Aorta (tissue), 5 donors: ENCODE data around the gene NFS1. TPM values are rescaled to one million over a fixed set of nuclear protein-coding genes. Genes with fewer than 3 reads are reported as not detected.
A peak's percentile ranks its signal among the peaks of the same experiment; 100 is the strongest.
"Not testable (repeated sequence)": the region's sequence is repeated elsewhere in the genome, so short reads cannot be mapped to it uniquely, and the experiment has no call there.

Experiments used
- ATAC-seq: fragments of 200-7000 bp; cut with Tn5 transposase; one replicate; pipeline ENCODE4 v1.9.1; 2022; ENCODE audit warnings: moderate library complexity; ENCODE audit not compliant: low FRiP score
- DNase-seq, 2 donors: peaks; one replicate each; pipeline ENCODE4 v3.0.0-alpha.2; 2020
- H3K27ac ChIP-seq, 2 donors: one replicate each; pipeline ENCODE4 v1.5.1; 2013; ENCODE audit warnings: low read length in 2 of 2, mild to moderate bottlenecking in 2 of 2, moderate library complexity in 2 of 2, control low read depth in 1 of 2, inconsistent platforms in 1 of 2, low read depth in 1 of 2
- H3K27me3 ChIP-seq, 2 donors: one replicate each; pipeline ENCODE4 v1.6.1; 2013; ENCODE audit warnings: control low read depth in 1 of 2, low read length in 1 of 2, mild to moderate bottlenecking in 1 of 2, moderate library complexity in 1 of 2; ENCODE audit not compliant: insufficient read depth in 2 of 2, control insufficient read depth in 1 of 2
- H3K36me3 ChIP-seq, 2 donors: one replicate each; pipeline ENCODE4 v1.6.1; 2013; ENCODE audit warnings: control low read depth in 1 of 2, low read length in 1 of 2, mild to moderate bottlenecking in 1 of 2; ENCODE audit not compliant: insufficient read depth in 2 of 2, control insufficient read depth in 1 of 2
- H3K4me1 ChIP-seq, 2 donors: one replicate each; pipeline ENCODE4 v1.6.1; 2013; ENCODE audit warnings: low read length in 2 of 2, control low read depth in 1 of 2, mild to moderate bottlenecking in 1 of 2, moderate library complexity in 1 of 2; ENCODE audit not compliant: insufficient read depth in 2 of 2, control insufficient read depth in 1 of 2
- H3K4me3 ChIP-seq, 2 donors: one replicate each; pipeline ENCODE4 v1.5.1; 2013; ENCODE audit warnings: low read length in 2 of 2, control low read depth in 1 of 2, mild to moderate bottlenecking in 1 of 2
- H3K9me3 ChIP-seq: one replicate; pipeline ENCODE4 v1.6.1; 2013; ENCODE audit warnings: mild to moderate bottlenecking, low read length; ENCODE audit not compliant: control insufficient read depth
- WGBS, 2 donors: extraction: QIAGEN DNeasy Blood & Tissue Kit; methylation state at CpG; one replicate each; pipeline ENCODE4 v1.1.7; 2013; 5-methylcytosine and 5-hydroxymethylcytosine counted together
- intact Hi-C, 2 donors: fragments of 100-400 bp; cut with DNase I; formaldehyde crosslinking; loops; one replicate each; pipeline versions ENCODE4 v1.14.2 to v1.15.0; 2022
- polyA plus RNA-seq, 2 donors: library from polyadenylated mRNA; stranded (reverse); fragments of 200-250 nt; gene quantifications; one replicate each; pipeline ENCODE4 v1.2.3, GENCODE V29; 2013
- total RNA-seq, 2 donors: library from RNA; stranded (reverse); fragmentation: NEBNext Ultra II Directional; extraction: Animal tissue kit (Norgen Biotek cat#: 25700); gene quantifications; one replicate each; pipeline ENCODE4 v1.2.1, GENCODE V29; 2021
- donor health status: healthy with polysubstance abuse.
- donor health status: Bipolar disorder and iron deficiency.
- donor health status: DM: no; HTN: no; CAD: no.
- donor health status: DM: no; HTN: no; CAD: no.
- donor health status: DM: yes; HTN: yes; CAD: no.

Gene NFS1
- total and polyA plus RNA-seq, 4 donors: 10.3 to 28.0 (median 17.3) TPM

DNA sequence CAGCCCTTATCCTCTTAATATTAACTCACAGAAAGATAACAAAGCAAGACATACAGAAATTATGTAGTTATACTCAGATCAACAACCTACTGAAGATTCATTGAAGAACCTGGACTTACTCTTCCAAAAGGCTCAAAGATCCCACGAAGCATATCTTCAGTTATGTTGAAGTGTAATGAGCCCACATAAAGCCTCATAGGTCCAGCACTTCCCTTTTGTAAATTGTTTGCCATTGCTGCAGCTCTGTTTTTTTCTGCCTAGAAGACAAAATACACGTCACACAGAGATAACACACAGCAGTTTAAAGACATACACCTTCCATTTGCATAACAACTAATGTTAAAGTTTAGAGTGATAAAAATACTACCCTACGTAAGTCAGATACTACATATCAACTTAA, 22.5 kb upstream of the NFS1 start:
- Histone ChIP-seq H3K27ac (no peak overlapping the region), H3K9me3 (no peaks in the 10 kb centered on the region), H3K36me3 (peaks cover 3 to 13% of the 10 kb centered on the region in 2 donors), H3K4me3 (no peak overlapping the region), H3K27me3 (no peaks in the 10 kb centered on the region), H3K4me1 (no peaks in the 10 kb centered on the region)
- intact Hi-C loops: no loop called here
- ATAC-seq (no peak), DNase-seq (no peak)
- WGBS, 2 donors: 63 to 68% methylated on average over 3 of the region's 3 CpGs

DNA sequence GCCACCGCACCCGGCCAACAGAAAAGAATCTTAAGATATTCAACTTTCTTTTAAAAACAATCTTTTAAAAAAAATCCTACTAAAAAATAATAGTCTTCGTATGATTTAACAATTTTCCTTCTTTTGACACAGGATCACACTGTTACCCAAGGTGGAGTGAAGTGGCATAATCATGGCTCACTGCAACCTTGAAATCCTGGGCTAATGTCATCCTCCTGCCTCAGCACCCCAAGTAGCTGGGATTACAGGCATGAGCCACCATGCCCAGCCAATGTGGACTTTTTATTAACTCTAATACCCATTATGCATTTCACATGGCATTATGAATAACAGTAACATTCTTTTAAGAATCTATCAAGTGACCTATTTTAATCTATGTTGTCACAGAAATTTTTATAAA, 22.1 kb upstream of the NFS1 start:
- ATAC-seq (no peak), DNase-seq (no peak)
- Histone ChIP-seq H3K4me3 (no peak overlapping the region), H3K9me3 (no peaks in the 10 kb centered on the region), H3K36me3 (peaks cover 3 to 13% of the 10 kb centered on the region in 2 donors), H3K4me1 (no peaks in the 10 kb centered on the region), H3K27me3 (no peaks in the 10 kb centered on the region), H3K27ac (no peak overlapping the region)
- 83 to 85% methylated on average over 3 of the region's 3 CpGs for WGBS, 2 donors
- intact Hi-C loops: no loop called here

DNA sequence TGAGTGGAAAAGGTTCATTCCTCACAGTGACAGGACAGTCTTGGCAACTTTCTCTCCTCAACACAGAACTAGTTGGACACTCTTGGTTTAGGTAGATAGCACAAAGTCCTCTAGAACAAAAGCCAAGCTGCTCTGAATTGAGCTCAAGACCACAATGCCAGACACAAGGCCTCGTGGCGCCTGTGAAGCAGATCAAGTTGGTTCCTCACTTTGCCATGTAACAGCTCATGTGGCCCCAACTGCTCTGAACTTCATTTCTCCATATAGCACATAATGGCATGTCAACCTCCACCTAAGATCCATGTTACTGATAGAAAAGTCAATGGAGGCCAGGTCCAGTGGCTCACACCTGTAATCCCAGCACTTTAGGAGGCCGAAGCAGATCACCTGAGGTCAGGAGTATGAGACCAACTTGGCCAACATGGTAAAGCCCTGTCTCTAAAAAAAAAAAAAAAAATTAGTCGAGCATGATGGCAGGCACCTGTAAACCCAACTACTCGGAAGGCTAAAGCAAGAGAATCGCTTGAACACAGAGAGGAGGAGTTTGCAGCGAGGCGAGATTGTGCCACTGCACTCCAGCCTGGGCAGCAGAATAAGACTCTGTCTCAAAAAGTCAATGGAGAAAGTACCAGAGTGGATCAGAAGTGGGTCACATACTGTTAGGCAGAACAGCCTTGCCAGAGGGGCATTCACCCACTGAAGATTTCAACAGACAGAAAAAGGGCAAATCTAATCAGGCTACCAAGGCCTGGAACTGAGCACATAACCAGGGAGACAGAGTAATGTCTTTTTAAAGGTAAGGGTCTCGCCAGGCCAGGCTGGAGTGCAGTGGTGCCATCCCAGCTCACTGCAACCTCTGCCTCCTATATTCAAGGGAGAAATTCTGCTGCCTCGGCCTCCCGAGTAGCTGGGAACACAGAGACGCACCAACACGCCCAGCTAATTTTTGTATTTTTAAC, 21.3 kb upstream of the NFS1 start:
- Histone ChIP-seq H3K27ac (no peak overlapping the region), H3K9me3 (no peaks in the 10 kb centered on the region), H3K36me3 (peaks cover 3 to 16% of the 10 kb centered on the region in 2 donors), H3K27me3 (no peaks in the 10 kb centered on the region), H3K4me3 (no peak overlapping the region), H3K4me1 (peaks cover 0 to 2% of the 10 kb centered on the region in 2 donors)
- 87 to 93% methylated on average over 13 of the region's 13 CpGs for whole genome bisulfite sequencing, 2 donors
- peak in 1 of 2 donors; percentile 48 for DNase-seq
- intact Hi-C loops: no loop called here
- no peak for ATAC-seq

DNA sequence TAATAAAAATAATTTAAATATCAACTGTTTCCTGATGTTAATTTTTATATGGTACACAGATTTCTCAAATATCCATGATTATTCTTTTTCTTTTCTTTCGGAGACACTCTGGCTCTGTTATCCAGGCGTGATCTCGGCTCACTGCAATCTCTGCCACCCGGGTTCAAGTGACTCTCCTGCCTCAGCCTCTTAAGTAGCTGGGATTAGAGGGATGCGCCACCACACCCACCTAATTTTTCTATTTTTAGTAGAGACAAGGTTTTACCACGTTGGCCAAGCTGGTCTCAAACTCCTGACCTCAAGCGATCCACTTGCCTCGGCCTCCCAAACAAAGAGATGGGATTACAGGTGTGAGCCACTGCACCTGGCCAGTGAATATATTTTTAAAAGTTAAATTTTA, 20.6 kb upstream of the NFS1 start:
- intact Hi-C loops: no loop called here
- H3K27ac ChIP-seq: no peak overlapping the region
- H3K4me1 ChIP-seq: peaks cover 0 to 2% of the 10 kb centered on the region in 2 donors
- H3K9me3 ChIP-seq: no peaks in the 10 kb centered on the region
- H3K27me3 ChIP-seq: no peaks in the 10 kb centered on the region
- no peak for ATAC-seq
- DNase-seq: no peak
- WGBS, 2 donors: 68 to 69% methylated on average over 8 of the region's 8 CpGs
- peaks cover 3 to 14% of the 10 kb centered on the region in 2 donors for H3K36me3 ChIP-seq
- H3K4me3 ChIP-seq: no peak overlapping the region

DNA sequence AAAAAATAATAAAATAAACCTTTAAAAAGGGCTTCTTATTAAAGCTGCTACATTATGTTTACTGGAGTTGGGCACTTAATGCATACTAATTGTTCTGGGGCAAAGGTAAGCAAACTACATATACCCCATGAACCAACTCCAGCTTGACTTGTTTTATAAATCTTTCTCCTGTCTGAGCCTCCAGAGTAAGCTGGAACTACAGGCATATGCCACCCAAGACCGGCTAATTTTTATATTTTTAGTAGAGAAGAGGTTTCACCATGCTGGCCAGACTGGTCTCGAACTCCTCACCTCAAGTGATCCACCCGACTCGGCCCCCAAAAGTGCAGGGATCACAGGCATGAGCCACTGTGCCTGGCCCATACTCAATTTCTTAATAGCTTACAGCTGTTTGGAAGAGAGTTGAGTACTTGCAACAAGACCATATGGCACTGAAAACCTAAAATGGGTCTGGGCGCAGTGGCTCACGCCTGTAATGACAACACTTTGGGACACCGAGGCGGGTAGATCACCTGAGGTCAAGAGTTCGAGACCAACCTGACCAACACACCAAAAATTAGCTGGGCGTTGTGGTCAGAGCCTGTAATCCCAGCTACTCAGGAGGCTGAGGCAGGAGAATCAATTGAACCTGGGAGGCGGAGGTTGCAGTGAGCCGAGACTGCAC, 20.0 kb upstream of the NFS1 start:
- peaks cover 6 to 13% of the 10 kb centered on the region in 2 donors for H3K36me3 ChIP-seq
- H3K4me1 ChIP-seq: peaks cover 0 to 2% of the 10 kb centered on the region in 2 donors
- DNase-seq (peak in 1 of 2 donors; percentile 46), ATAC-seq (no peak)
- H3K4me3 ChIP-seq: no peak overlapping the region
- no peaks in the 10 kb centered on the region for H3K27me3 ChIP-seq
- intact Hi-C loops: no loop called here
- 86 to 87% methylated on average over 12 of the region's 12 CpGs for WGBS, 2 donors
- H3K27ac ChIP-seq: no peak overlapping the region
- no peaks in the 10 kb centered on the region for H3K9me3 ChIP-seq

DNA sequence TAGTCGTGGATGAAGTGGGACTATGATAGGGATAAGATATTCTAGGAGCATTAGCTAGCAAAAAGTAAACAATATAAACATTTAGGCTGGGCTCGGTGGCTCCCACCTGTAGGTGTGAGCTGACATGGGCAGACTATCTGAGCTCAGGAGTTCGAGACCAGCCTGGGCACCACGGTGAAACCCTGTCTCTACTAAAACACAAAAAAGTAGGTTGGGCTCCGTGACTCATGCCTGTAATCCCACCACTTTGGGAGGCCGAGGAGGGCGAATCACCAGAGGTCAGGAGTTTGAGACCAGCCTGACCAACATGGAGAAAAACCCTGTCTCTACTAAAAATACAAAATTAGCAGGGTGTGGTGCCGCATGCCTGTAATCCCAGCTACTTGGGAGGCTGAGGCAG, 19.2 kb upstream of the NFS1 start:
- H3K4me1 ChIP-seq, intact Hi-C loops, ATAC-seq, DNase-seq, H3K27me3 ChIP-seq, H3K4me3 ChIP-seq, H3K9me3 ChIP-seq, H3K27ac ChIP-seq: not testable (repeated sequence)
- 87 to 88% methylated on average over 8 of the region's 8 CpGs for WGBS, 2 donors
- peaks cover 6 to 15% of the 10 kb centered on the region in 2 donors for H3K36me3 ChIP-seq

DNA sequence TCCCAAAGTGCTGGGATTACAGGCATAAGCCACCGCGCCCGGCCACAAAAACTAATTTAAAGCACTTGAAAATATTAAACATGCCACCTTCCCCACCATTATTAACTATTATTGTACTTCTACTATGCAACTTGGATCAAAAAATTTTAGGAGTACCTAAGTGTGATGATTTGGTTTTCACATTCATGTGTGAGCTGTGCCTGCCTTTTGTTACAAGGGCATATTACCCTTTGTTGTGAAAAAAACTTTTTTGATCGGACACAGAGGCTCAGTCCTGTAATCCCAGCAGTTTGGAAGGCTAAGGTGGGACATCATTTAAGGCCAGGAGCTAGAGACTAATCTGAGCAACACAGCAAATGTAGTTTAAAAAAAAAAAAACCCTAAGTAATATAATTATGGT, 17.2 kb upstream of the NFS1 start:
- 92 to 97% methylated on average over 4 of the region's 4 CpGs for WGBS, 2 donors
- no peak for DNase-seq
- peaks cover 6 to 22% of the 10 kb centered on the region in 2 donors for H3K36me3 ChIP-seq

DNA sequence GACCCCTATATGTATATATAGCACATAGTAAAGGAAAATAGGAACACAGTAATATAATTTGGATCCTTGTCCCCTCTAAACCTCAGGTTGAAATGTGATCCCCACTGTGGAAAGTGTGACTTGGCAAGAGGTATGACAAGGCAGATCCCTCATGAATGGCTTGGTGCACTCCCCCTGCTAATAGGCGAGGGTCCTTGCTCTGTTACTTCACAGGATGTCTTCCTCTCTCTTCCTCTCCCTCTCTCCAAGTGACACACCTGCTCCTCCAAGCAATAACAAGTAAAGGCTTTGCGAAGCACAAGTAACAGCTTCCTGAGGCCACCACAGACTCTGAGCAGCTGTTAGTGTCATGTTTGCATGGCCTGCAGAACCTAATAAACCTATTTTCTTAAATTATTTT, 16.5 kb upstream of the NFS1 start:
- H3K9me3 ChIP-seq: no peaks in the 10 kb centered on the region
- no peak overlapping the region for H3K27ac ChIP-seq
- peaks cover 0 to 2% of the 10 kb centered on the region in 2 donors for H3K4me1 ChIP-seq
- DNase-seq: no peak
- WGBS, 2 donors: 87 to 96% methylated on average over 2 of the region's 2 CpGs
- intact Hi-C loops: no loop called here
- H3K36me3 ChIP-seq: peaks cover 3 to 19% of the 10 kb centered on the region in 2 donors
- no peak for ATAC-seq
- H3K4me3 ChIP-seq: no peak overlapping the region
- no peaks in the 10 kb centered on the region for H3K27me3 ChIP-seq

More for the DNA sequence above, 17.2 kb upstream of the NFS1 start:
- intact Hi-C loops: no loop called here
- no peak for ATAC-seq
- Histone ChIP-seq H3K4me1 (peaks cover 0 to 2% of the 10 kb centered on the region in 2 donors), H3K27ac (no peak overlapping the region), H3K4me3 (no peak overlapping the region), H3K9me3 (no peaks in the 10 kb centered on the region), H3K27me3 (no peaks in the 10 kb centered on the region)
